HepG2 (cell line): ENCODE data around the gene CHFR. TPM values are rescaled to one million over a fixed set of nuclear protein-coding genes. Genes with fewer than 3 reads are reported as not detected.

Experiments used
- AHR ChIP-seq: IDR thresholded peaks from 2 replicates; pipeline ENCODE4 v1.6.1; 2018; ENCODE audit warnings: missing genetic modification reagents, missing compliant biosample characterization
- AKNA ChIP-seq: sonication (generic); formaldehyde crosslinking; IDR thresholded peaks from 2 replicates; pipeline ENCODE4 v1.4.0; 2020; ENCODE audit warnings: missing genetic modification reagents, borderline replicate concordance
- EHMT2 ChIP-seq: fragments of 200-600 bp; sonication (generic); IDR thresholded peaks from 2 replicates; pipeline ENCODE4 v1.7.0; 2017; ENCODE audit warnings: antibody characterized with exemption, low read depth, low read length, borderline replicate concordance
- NFYB ChIP-seq: sonication (generic); formaldehyde crosslinking; IDR thresholded peaks from 2 replicates; pipeline ENCODE4 v1.4.0; 2020; ENCODE audit warnings: missing genetic modification reagents
- NFYC ChIP-seq: IDR thresholded peaks from 2 replicates; pipeline ENCODE4 v1.6.1; 2016; ENCODE audit warnings: missing genetic modification reagents, missing compliant biosample characterization
- NR3C1 ChIP-seq: sonication (generic); formaldehyde crosslinking; IDR thresholded peaks from 2 replicates; pipeline ENCODE4 v1.4.0; 2020; ENCODE audit warnings: missing genetic modification reagents
- PAXIP1 ChIP-seq: sonication (generic); formaldehyde crosslinking; conservative IDR thresholded peaks from 2 replicates; pipeline ENCODE4 v1.4.0; 2020; ENCODE audit warnings: mild to moderate bottlenecking, missing genetic modification reagents, moderate library complexity
- RARA ChIP-seq: IDR thresholded peaks from 2 replicates; pipeline ENCODE4 v1.6.1; 2016; ENCODE audit warnings: missing genetic modification reagents, missing compliant biosample characterization
- ZBTB20 ChIP-seq: sonication (generic); formaldehyde crosslinking; IDR thresholded peaks from 2 replicates; pipeline ENCODE4 v1.8.1; 2023; ENCODE audit warnings: missing genetic modification reagents, low read depth, mild to moderate bottlenecking, borderline replicate concordance
- ZNF264 ChIP-seq: sonication (generic); formaldehyde crosslinking; IDR thresholded peaks from 2 replicates; pipeline ENCODE4 v1.4.0; 2020; ENCODE audit warnings: missing genetic modification reagents
- ZNF275 ChIP-seq: sonication (generic); formaldehyde crosslinking; IDR thresholded peaks from 2 replicates; pipeline ENCODE4 v1.8.0; 2022; ENCODE audit warnings: missing genetic modification reagents, mild to moderate bottlenecking, inconsistent platforms, borderline replicate concordance
- ZNF280D ChIP-seq: sonication (generic); formaldehyde crosslinking; IDR thresholded peaks from 2 replicates; pipeline ENCODE4 v1.5.1; 2020; ENCODE audit warnings: mild to moderate bottlenecking, missing genetic modification reagents
- ZNF296 ChIP-seq: sonication (generic); formaldehyde crosslinking; conservative IDR thresholded peaks from 2 replicates; pipeline ENCODE4 v1.5.0; 2020; ENCODE audit warnings: mild to moderate bottlenecking, missing genetic modification reagents
- ZNF614 ChIP-seq: IDR thresholded peaks from 2 replicates; pipeline ENCODE4 v1.6.1; 2018; ENCODE audit warnings: missing biosample characterization, missing genetic modification reagents, inconsistent platforms, borderline replicate concordance
- ZNF724P ChIP-seq: sonication (generic); formaldehyde crosslinking; IDR thresholded peaks from 2 replicates; pipeline ENCODE4 v1.8.0; 2022; ENCODE audit warnings: missing genetic modification reagents, borderline replicate concordance
- polyA plus RNA-seq, 8 experiments: library from polyadenylated mRNA; depleted of rRNA in 3 of 8; stranded (reverse) in 7 of 8; unstranded in 1 of 8; fragments of >200 nt; fragmentation: Illumina TruSeq in 4 of 8; extraction: Trizol in 4 of 8; gene quantifications; 2 replicates each; pipeline versions ENCODE4 v1.2.1 to v1.2.3, GENCODE V29; 2011 to 2016; ENCODE audit warnings: low read depth in 4 of 8, missing spikeins in 1 of 8, mixed read lengths in 1 of 8; ENCODE audit not compliant: insufficient read depth in 1 of 8
- total RNA-seq, 5 experiments: library from RNA; depleted of rRNA; stranded (reverse); fragments of >200 nt; fragmentation: Illumina TruSeq; extraction: Trizol; gene quantifications; 2 replicates each; pipeline ENCODE4 v1.2.3, GENCODE V29; 2016; ENCODE audit warnings: low read depth in 1 of 5

CHFR gene
- total and polyA plus RNA-seq, 2 of the 13 experiments (the other 11 are each of a cell fraction or from before 2014, with no cell fraction given), result 21.4 to 21.5 TPM

- TF ChIP-seq RARA (CRISPR knock-in tag) (peak; percentile 37; the same call in 1 of the 2 replicates), ZNF724P (CRISPR knock-in tag) (peak; percentile 45; the same call in 1 of the 2 replicates), AHR (CRISPR knock-in tag) (no peak), ZNF275 (CRISPR knock-in tag) (peak; percentile 68; the same call in 1 of the 2 replicates), ZNF296 (no peak), EHMT2 (peak; percentile 26; the same call in 1 of the 2 replicates), PAXIP1 (CRISPR knock-in tag) (peak; percentile 37; the same call in 1 of the 2 replicates), NFYB (peak; percentile 88), NR3C1 (no peak), ZNF280D (CRISPR knock-in tag) (no peak; the same call in 1 of the 2 replicates), ZNF264 (CRISPR knock-in tag) (peak; percentile 27; the same call in 1 of the 2 replicates), AKNA (CRISPR knock-in tag) (no peak), ZNF614 (CRISPR knock-in tag) (peak; percentile 29; the same call in 1 of the 2 replicates), ZBTB20 (CRISPR knock-in tag) (no peak), NFYC (CRISPR knock-in tag) (peak; percentile 86)
Observed at GRCh38 chr12:132887513-132888351, at the start of gene CHFR (continued).
